Neuronal stem cell (in vitro differentiated cells): ENCODE results near the gene CUL9.
A peak's percentile ranks its signal among the peaks of the same experiment; 100 is the strongest.

ENCODE experiments used
- DNase-seq: peaks from one replicate; pipeline ENCODE4 v3.0.0-alpha.2; 2013; ENCODE audit warnings: low spot score
- H2AFZ ChIP-seq: one replicate; pipeline ENCODE4 v1.6.1; 2013; ENCODE audit warnings: mild to moderate bottlenecking, low read length, inconsistent platforms
- H2AK5ac ChIP-seq: 2 replicates; pipeline ENCODE4 v1.6.1; 2013; ENCODE audit warnings: low read depth, mild to moderate bottlenecking, inconsistent platforms, low read length, moderate library complexity, mixed read lengths
- H2BK120ac ChIP-seq: 2 replicates; pipeline ENCODE4 v1.6.1; 2013; ENCODE audit warnings: low read depth, mild to moderate bottlenecking, inconsistent platforms, low read length, moderate library complexity, mixed read lengths
- H2BK12ac ChIP-seq: one replicate; pipeline ENCODE4 v1.6.1; 2013; ENCODE audit warnings: low read length, inconsistent platforms
- H2BK15ac ChIP-seq: 2 replicates; pipeline ENCODE4 v1.6.1; 2013; ENCODE audit warnings: mild to moderate bottlenecking, low read length, inconsistent platforms, mixed read lengths
- H2BK5ac ChIP-seq: one replicate; pipeline ENCODE4 v1.6.1; 2013; ENCODE audit warnings: inconsistent platforms, mild to moderate bottlenecking, low read length, moderate library complexity
- H3K14ac ChIP-seq: one replicate; pipeline ENCODE4 v1.6.1; 2013; ENCODE audit warnings: low read length, inconsistent platforms
- H3K18ac ChIP-seq: 2 replicates; pipeline ENCODE4 v1.6.1; 2013; ENCODE audit warnings: low read length, inconsistent platforms
- H3K23ac ChIP-seq: 2 replicates; pipeline ENCODE4 v1.6.1; 2013; ENCODE audit warnings: low read depth, mild to moderate bottlenecking, mixed read lengths, low read length, inconsistent platforms; ENCODE audit not compliant: poor library complexity
- H3K27ac ChIP-seq: replicated peaks from 3 replicates; pipeline ENCODE4 v1.5.1; 2013; ENCODE audit warnings: low read length, inconsistent platforms
- H3K27me3 ChIP-seq, 3 experiments: 2 replicates each; pipeline ENCODE4 v1.6.1; 2013; ENCODE audit warnings: low read length in 3 of 3, mild to moderate bottlenecking in 2 of 3, inconsistent platforms in 1 of 3, low read depth in 1 of 3, mixed read lengths in 1 of 3, moderate library complexity in 1 of 3; ENCODE audit not compliant: control insufficient read depth in 3 of 3, insufficient read depth in 3 of 3
- H3K36me3 ChIP-seq, 2 donors: replicated peaks in 1 of 2; 2 replicates each; pipeline ENCODE4 v1.6.1; 2013; ENCODE audit warnings: low read length in 2 of 2; ENCODE audit not compliant: control insufficient read depth in 2 of 2, insufficient read depth in 2 of 2
- H3K4ac ChIP-seq: 2 replicates; pipeline ENCODE4 v1.6.1; 2013; ENCODE audit warnings: inconsistent platforms, mild to moderate bottlenecking, low read length, moderate library complexity
- H3K4me1 ChIP-seq, 2 donors: 1 replicate in 1 of 2; 2 replicates in 1 of 2; pipeline ENCODE4 v1.6.1; 2013; ENCODE audit warnings: low read length in 2 of 2, low read depth in 1 of 2; ENCODE audit not compliant: control insufficient read depth in 2 of 2, insufficient read depth in 1 of 2
- H3K4me2 ChIP-seq: one replicate; pipeline ENCODE4 v1.6.1; 2013; ENCODE audit warnings: mild to moderate bottlenecking, low read length, inconsistent platforms; ENCODE audit not compliant: insufficient read depth, poor library complexity, severe bottlenecking
- H3K4me3 ChIP-seq, 2 donors: 2 replicates each; pipeline ENCODE4 v1.5.1; 2013; ENCODE audit warnings: low read length in 2 of 2, mild to moderate bottlenecking in 2 of 2, inconsistent platforms in 1 of 2, moderate library complexity in 1 of 2
- H3K79me1 ChIP-seq: one replicate; pipeline ENCODE4 v1.6.1; 2013; ENCODE audit warnings: low read depth, mild to moderate bottlenecking, inconsistent platforms, low read length, moderate library complexity
- H3K9ac ChIP-seq: one replicate; pipeline ENCODE4 v1.6.1; 2013; ENCODE audit warnings: mild to moderate bottlenecking, low read depth, low read length, inconsistent platforms; ENCODE audit not compliant: poor library complexity
- H3K9me3 ChIP-seq, 2 donors: replicated peaks in 1 of 2; 2 replicates each; pipeline versions ENCODE3 to v1.6.1; 2013; ENCODE audit warnings: low read length in 2 of 2, mild to moderate bottlenecking in 2 of 2, inconsistent platforms in 1 of 2, low read depth in 1 of 2, mixed read lengths in 1 of 2, moderate library complexity in 1 of 2; ENCODE audit not compliant: control insufficient read depth in 2 of 2, insufficient read depth in 1 of 2
- H4K8ac ChIP-seq: one replicate; pipeline ENCODE4 v1.6.1; 2013; ENCODE audit warnings: low read depth, mild to moderate bottlenecking, inconsistent platforms, low read length, moderate library complexity
- H4K91ac ChIP-seq: one replicate; pipeline ENCODE4 v1.6.1; 2013; ENCODE audit warnings: low read length, low read depth, mild to moderate bottlenecking, inconsistent platforms; ENCODE audit not compliant: poor library complexity
- WGBS, 2 donors: extraction: QIAGEN DNeasy Blood & Tissue Kit; methylation state at CpG; one replicate each; pipeline ENCODE4 v1.1.7; 2013; ENCODE audit warnings: missing lambda C conversion rate in 2 of 2, mixed read lengths in 1 of 2; ENCODE audit not compliant: insufficient read length in 2 of 2, insufficient replicate concordance in 1 of 2; ENCODE audit errors: extremely low coverage in 2 of 2; 5-methylcytosine and 5-hydroxymethylcytosine counted together

CUL9 gene

GRCh38 chr6:43258807-43259686 lies 77.1 kb downstream of the CUL9 start:
- H3K18ac ChIP-seq = no peak overlapping the region
- H3K23ac ChIP-seq = peak overlapping the region; percentile 45
- no peak overlapping the region for H3K27ac ChIP-seq
- no peak overlapping the region for H3K4ac ChIP-seq
- no peak overlapping the region for H2BK5ac ChIP-seq
- WGBS, 2 donors = no CpG with 5 or more reads among the region's 30 CpGs
- H3K14ac ChIP-seq = no peak overlapping the region
- H4K8ac ChIP-seq = no peak overlapping the region
- H2AK5ac ChIP-seq = no peak overlapping the region
- no peak overlapping the region for H4K91ac ChIP-seq
- no peak overlapping the region for H2BK12ac ChIP-seq
- no peak overlapping the region for H3K4me2 ChIP-seq
- H3K4me1 ChIP-seq = peaks cover 0 to 3% of the 10 kb centered on the region in 2 donors
- H3K9me3 ChIP-seq = no peaks in the 10 kb centered on the region
- H3K27me3 ChIP-seq = no peaks in the 10 kb centered on the region
- H3K9ac ChIP-seq = no peak overlapping the region
- H3K36me3 ChIP-seq = peaks cover 4 to 13% of the 10 kb centered on the region in 2 donors
- H2BK15ac ChIP-seq = peak overlapping the region; percentile 26
- no peaks in the 10 kb centered on the region for H3K79me1 ChIP-seq
- no peak overlapping the region for H2AFZ ChIP-seq
- no peak overlapping the region for H3K4me3 ChIP-seq
- DNase-seq = no peak
- no peak overlapping the region for H2BK120ac ChIP-seq

DNA sequence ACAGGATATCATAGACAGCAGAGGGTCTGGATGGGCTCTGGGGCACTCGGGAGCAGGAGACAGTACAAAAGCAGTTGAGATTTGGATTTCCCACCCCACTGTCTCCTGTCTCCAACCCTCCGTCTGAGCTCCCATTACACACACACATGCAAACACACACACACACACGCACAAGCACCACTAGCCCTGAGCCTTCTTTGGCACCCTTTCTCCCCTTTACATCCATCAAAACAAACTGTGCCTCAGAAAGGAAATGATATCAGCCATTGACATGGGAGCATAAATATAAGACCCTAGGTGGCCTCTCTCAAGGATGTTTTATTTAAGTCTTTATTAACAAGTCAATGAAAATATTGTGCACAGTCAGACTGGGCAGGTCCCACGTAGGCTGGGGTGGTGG lies 78.8 kb downstream of the CUL9 start:
- Histone ChIP-seq H3K4me2 (no peak overlapping the region), H3K36me3 (peaks cover 4 to 9% of the 10 kb centered on the region in 2 donors), H3K27me3 (no peaks in the 10 kb centered on the region), H3K18ac (no peak overlapping the region), H2AFZ (no peak overlapping the region), H2AK5ac (no peak overlapping the region), H4K91ac (no peak overlapping the region), H3K4ac (no peak overlapping the region), H3K27ac (no peak overlapping the region), H4K8ac (no peak overlapping the region), H2BK120ac (no peak overlapping the region), H2BK15ac (no peak overlapping the region), H2BK5ac (no peak overlapping the region), H3K4me3 (no peak overlapping the region), H3K4me1 (peaks cover 0 to 3% of the 10 kb centered on the region in 2 donors), H3K23ac (no peak overlapping the region), H3K9ac (no peak overlapping the region), H3K14ac (no peak overlapping the region), H3K9me3 (no peaks in the 10 kb centered on the region), H2BK12ac (no peak overlapping the region), H3K79me1 (no peaks in the 10 kb centered on the region)
- no CpG with 5 or more reads among the region's 4 CpGs for WGBS, 2 donors
- no peak for DNase-seq

DNA sequence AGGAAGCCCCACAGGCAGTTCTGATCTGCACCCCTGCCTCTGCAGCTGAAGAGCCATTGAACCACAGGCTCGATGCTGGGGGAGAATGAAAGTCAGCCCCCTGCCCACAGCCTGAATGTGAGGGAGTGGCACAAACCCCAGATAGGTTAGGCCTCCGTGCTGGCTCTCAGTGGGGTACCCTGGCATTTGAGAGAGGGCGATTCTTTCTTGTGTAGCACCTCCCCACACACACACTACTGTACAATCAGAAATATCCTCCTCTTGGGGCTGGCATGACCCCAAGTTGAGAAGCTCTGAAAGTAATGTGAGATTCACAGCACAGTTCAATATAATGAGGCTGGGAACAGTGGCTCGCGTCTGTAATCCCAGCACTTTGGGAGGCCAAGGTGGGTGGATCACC lies 79.2 kb downstream of the CUL9 start:
- no peak overlapping the region for H3K23ac ChIP-seq
- no peak overlapping the region for H3K4ac ChIP-seq
- H3K27me3 ChIP-seq = no peaks in the 10 kb centered on the region
- no peak overlapping the region for H2BK5ac ChIP-seq
- H4K91ac ChIP-seq = no peak overlapping the region
- no peak overlapping the region for H2AFZ ChIP-seq
- no peak overlapping the region for H2AK5ac ChIP-seq
- no peak overlapping the region for H2BK12ac ChIP-seq
- peaks cover 0 to 3% of the 10 kb centered on the region in 2 donors for H3K4me1 ChIP-seq
- H3K36me3 ChIP-seq = peaks cover 4 to 8% of the 10 kb centered on the region in 2 donors
- WGBS, 2 donors = no CpG with 5 or more reads among the region's 5 CpGs
- H3K9me3 ChIP-seq = no peaks in the 10 kb centered on the region
- H3K9ac ChIP-seq = no peak overlapping the region
- H4K8ac ChIP-seq = no peak overlapping the region
- H3K4me2 ChIP-seq = no peak overlapping the region
- H2BK15ac ChIP-seq = no peak overlapping the region
- no peak overlapping the region for H3K27ac ChIP-seq
- no peak overlapping the region for H3K4me3 ChIP-seq
- DNase-seq = no peak
- no peak overlapping the region for H2BK120ac ChIP-seq
- no peaks in the 10 kb centered on the region for H3K79me1 ChIP-seq
- no peak overlapping the region for H3K14ac ChIP-seq
- H3K18ac ChIP-seq = no peak overlapping the region

DNA sequence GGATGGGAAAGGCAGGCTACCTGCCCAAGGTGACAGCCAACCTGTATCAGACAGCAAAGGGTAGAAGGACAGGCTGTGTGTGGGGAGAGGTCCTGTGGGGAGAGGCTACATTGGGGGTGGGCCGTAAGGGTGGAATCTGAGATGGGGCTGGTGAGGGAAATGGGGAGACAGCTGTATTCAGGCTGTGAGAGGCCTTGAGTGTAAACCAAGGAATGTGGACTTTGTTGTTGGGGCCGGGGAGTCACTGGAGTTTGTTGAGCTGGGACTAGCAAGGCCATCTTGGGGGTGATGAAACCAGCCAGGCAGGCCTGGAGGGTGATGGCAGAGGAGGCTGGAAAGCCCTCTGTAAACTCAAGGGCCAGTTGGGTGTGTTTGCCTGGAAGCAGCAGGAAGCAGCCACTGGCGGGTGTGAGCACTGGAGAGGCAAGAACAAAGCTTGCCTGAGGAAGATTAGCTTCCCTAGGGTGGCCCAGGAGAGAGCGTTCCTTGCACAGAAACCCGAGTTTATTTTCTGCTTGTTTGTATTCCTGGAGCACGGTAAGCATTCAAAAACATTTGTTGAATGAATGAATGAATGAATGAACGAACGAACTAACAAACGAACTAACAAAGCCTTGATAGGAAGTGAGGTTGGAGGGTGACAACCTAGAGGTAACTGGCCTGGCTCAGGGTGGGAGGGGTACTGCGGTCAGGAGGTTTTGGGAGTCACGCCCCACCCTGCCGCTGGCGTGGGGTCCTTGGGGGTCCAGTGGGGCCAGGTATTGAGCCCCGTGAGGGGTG lies 80.2 kb downstream of the CUL9 start:
- Histone ChIP-seq H2BK12ac (peak overlapping the region; percentile 34), H4K8ac (no peak overlapping the region), H3K36me3 (peaks cover 3 to 4% of the 10 kb centered on the region in 2 donors), H2AFZ (no peak overlapping the region), H2BK5ac (no peak overlapping the region), H2AK5ac (no peak overlapping the region), H3K27ac (no peak overlapping the region), H4K91ac (no peak overlapping the region), H3K79me1 (no peaks in the 10 kb centered on the region), H3K4ac (no peak overlapping the region), H3K4me3 (no peak overlapping the region), H2BK15ac (no peak overlapping the region), H3K23ac (no peak overlapping the region), H3K4me1 (peaks cover under 1 to 3% of the 10 kb centered on the region in 2 donors), H3K14ac (peak overlapping the region; percentile 59), H3K27me3 (no peaks in the 10 kb centered on the region), H3K18ac (no peak overlapping the region), H3K9ac (peak overlapping the region; percentile 78), H3K4me2 (no peak overlapping the region), H3K9me3 (no peaks in the 10 kb centered on the region), H2BK120ac (no peak overlapping the region)
- no peak for DNase-seq
- WGBS, 2 donors = no CpG with 5 or more reads among the region's 14 CpGs
